Measurements from ENCODE around the gene TANC1.

Gene TANC1

GRCh38 chr2:158996378-158996993 lies 28.0 kb downstream of the TANC1 start:
- no peak for DNase-seq

GRCh38 chr2:158997037-158997790 lies 28.8 kb downstream of the TANC1 start:
- DNase-seq = no peak

- DNase-seq = no peak
Observed at GRCh38 chr2:158998551-158999248, 30.3 kb downstream of the TANC1 start.

- no peak for DNase-seq
Observed at GRCh38 chr2:158999458-158999857, 31.0 kb downstream of the TANC1 start.

GRCh38 chr2:159000072-159000471 lies 31.6 kb downstream of the TANC1 start:
- no peak for DNase-seq

- DNase-seq = no peak
Observed at GRCh38 chr2:159002462-159003111, 34.1 kb downstream of the TANC1 start.

GRCh38 chr2:159003555-159003954 lies 35.1 kb downstream of the TANC1 start:
- no peak for DNase-seq

- DNase-seq = no peak
Observed at GRCh38 chr2:159004849-159005248, 36.4 kb downstream of the TANC1 start.

- DNase-seq = no peak
Observed at GRCh38 chr2:159009940-159010339, 41.5 kb downstream of the TANC1 start.

GRCh38 chr2:159010340-159010739 lies 41.9 kb downstream of the TANC1 start:
- DNase-seq = no peak

GRCh38 chr2:159010963-159011362 lies 42.5 kb downstream of the TANC1 start:
- DNase-seq = no peak

- no peak for DNase-seq
Observed at GRCh38 chr2:159012142-159012541, 43.7 kb downstream of the TANC1 start.

- DNase-seq = no peak
Observed at GRCh38 chr2:159013103-159013502, 44.7 kb downstream of the TANC1 start.

- no peak for DNase-seq
Observed at GRCh38 chr2:159015174-159015573, 46.7 kb downstream of the TANC1 start.

GRCh38 chr2:159015823-159016222 lies 47.4 kb downstream of the TANC1 start:
- no peak for DNase-seq

GRCh38 chr2:159017837-159018236 lies 49.4 kb downstream of the TANC1 start:
- DNase-seq = no peak

- DNase-seq = no peak
Observed at GRCh38 chr2:159019021-159019420, 50.6 kb downstream of the TANC1 start.

GRCh38 chr2:159022019-159022418 lies 53.6 kb downstream of the TANC1 start:
- DNase-seq = no peak

GRCh38 chr2:159026170-159026569 lies 57.7 kb downstream of the TANC1 start:
- DNase-seq = no peak

GRCh38 chr2:159028776-159029175 lies 60.3 kb downstream of the TANC1 start:
- DNase-seq = no peak

GRCh38 chr2:159029936-159030335 lies 61.5 kb downstream of the TANC1 start:
- DNase-seq = no peak

GRCh38 chr2:159030674-159031380 lies 62.4 kb downstream of the TANC1 start:
- DNase-seq = peak; percentile 98

- DNase-seq = no peak
Observed at GRCh38 chr2:159032146-159032545, 63.7 kb downstream of the TANC1 start.

Data from islet precursor cell (in vitro differentiated cells).